Mesenchymal stem cell (in vitro differentiated cells and primary cell): ENCODE measurements around the gene SNRNP70.

ENCODE experiments used
- DNase-seq: peaks from one replicate; pipeline ENCODE4 v3.0.0-alpha.2; 2013
- H2AFZ ChIP-seq: one replicate; pipeline ENCODE4 v1.6.1; 2013; ENCODE audit warnings: low read depth, mild to moderate bottlenecking, control low read depth, inconsistent platforms, low read length, moderate library complexity
- H2AK5ac ChIP-seq: 2 replicates; pipeline ENCODE4 v1.6.1; 2013; ENCODE audit warnings: low read length, moderate library complexity, mild to moderate bottlenecking, inconsistent platforms; ENCODE audit not compliant: severe bottlenecking
- H2BK120ac ChIP-seq: one replicate; pipeline ENCODE4 v1.6.1; 2013; ENCODE audit warnings: low read depth, mild to moderate bottlenecking, inconsistent platforms, low read length, moderate library complexity
- H2BK12ac ChIP-seq, 2 experiments: one replicate each; pipeline ENCODE4 v1.6.1; 2013; ENCODE audit warnings: inconsistent platforms in 2 of 2, low read length in 2 of 2, mild to moderate bottlenecking in 2 of 2, moderate library complexity in 2 of 2, control low read depth in 1 of 2
- H2BK15ac ChIP-seq: one replicate; pipeline ENCODE4 v1.6.1; 2013; ENCODE audit warnings: mild to moderate bottlenecking, low read depth, inconsistent platforms; ENCODE audit not compliant: poor library complexity, severe bottlenecking
- H2BK5ac ChIP-seq: 2 replicates; pipeline ENCODE4 v1.6.1; 2013; ENCODE audit warnings: low read depth, mild to moderate bottlenecking, low read length, control low read depth, inconsistent platforms; ENCODE audit not compliant: poor library complexity, severe bottlenecking
- H3K14ac ChIP-seq, 2 experiments: one replicate each; pipeline ENCODE4 v1.6.1; 2013; ENCODE audit warnings: inconsistent platforms in 2 of 2, low read length in 2 of 2, control low read depth in 1 of 2, mild to moderate bottlenecking in 1 of 2, moderate library complexity in 1 of 2
- H3K18ac ChIP-seq, 2 experiments: one replicate each; pipeline ENCODE4 v1.6.1; 2013; ENCODE audit warnings: inconsistent platforms in 2 of 2, low read length in 2 of 2, control low read depth in 1 of 2, low read depth in 1 of 2, mild to moderate bottlenecking in 1 of 2
- H3K23ac ChIP-seq, 2 experiments: one replicate each; pipeline ENCODE4 v1.6.1; 2013; ENCODE audit warnings: inconsistent platforms in 2 of 2, low read length in 2 of 2, mild to moderate bottlenecking in 2 of 2, moderate library complexity in 2 of 2, control low read depth in 1 of 2
- H3K27ac ChIP-seq: 2 replicates; pipeline ENCODE4 v1.5.1; 2013; ENCODE audit warnings: mild to moderate bottlenecking, moderate library complexity, low read length, control low read depth, inconsistent platforms; ENCODE audit not compliant: poor library complexity, severe bottlenecking
- H3K27me3 ChIP-seq, 2 experiments: 2 replicates each; pipeline versions ENCODE4 v1.6.1 to v1.7.0; 2013; ENCODE audit warnings: low read length in 2 of 2, mild to moderate bottlenecking in 2 of 2, moderate library complexity in 2 of 2, control low read depth in 1 of 2, inconsistent platforms in 1 of 2; ENCODE audit not compliant: control insufficient read depth in 1 of 2, insufficient read depth in 1 of 2
- H3K36me3 ChIP-seq, 2 experiments: 2 replicates each; pipeline versions ENCODE4 v1.6.1 to v1.7.0; 2013; ENCODE audit warnings: low read length in 2 of 2, control low read depth in 1 of 2, inconsistent platforms in 1 of 2, low read depth in 1 of 2, mild to moderate bottlenecking in 1 of 2; ENCODE audit not compliant: insufficient read depth in 2 of 2, control insufficient read depth in 1 of 2
- H3K4ac ChIP-seq, 2 experiments: one replicate each; pipeline ENCODE4 v1.6.1; 2013; ENCODE audit warnings: inconsistent platforms in 2 of 2, low read length in 2 of 2, mild to moderate bottlenecking in 2 of 2, moderate library complexity in 2 of 2, control low read depth in 1 of 2, low read depth in 1 of 2
- H3K4me1 ChIP-seq: 2 replicates; pipeline ENCODE4 v1.6.1; 2013; ENCODE audit warnings: low read depth, low read length, control low read depth; ENCODE audit not compliant: control insufficient read depth, insufficient read depth
- H3K4me2 ChIP-seq: 2 replicates; pipeline ENCODE4 v1.6.1; 2013; ENCODE audit warnings: low read length, mild to moderate bottlenecking, inconsistent platforms; ENCODE audit not compliant: poor library complexity, severe bottlenecking
- H3K4me3 ChIP-seq, 2 experiments: 2 replicates each; pipeline versions ENCODE4 v1.5.1 to v1.7.0; 2013; ENCODE audit warnings: low read length in 2 of 2, mild to moderate bottlenecking in 2 of 2, control low read depth in 1 of 2, low read depth in 1 of 2; ENCODE audit not compliant: insufficient read depth in 1 of 2
- H3K79me1 ChIP-seq: replicated peaks from 2 replicates; pipeline ENCODE4 v1.6.1; 2013; ENCODE audit warnings: mild to moderate bottlenecking, control low read depth, low read length, inconsistent platforms; ENCODE audit not compliant: poor library complexity, severe bottlenecking
- H3K9ac ChIP-seq: 2 replicates; pipeline ENCODE4 v1.7.0; 2013; ENCODE audit warnings: mild to moderate bottlenecking, low read length, moderate library complexity
- H3K9me3 ChIP-seq: 2 replicates; pipeline ENCODE4 v1.7.0; 2013; ENCODE audit warnings: mild to moderate bottlenecking, low read length; ENCODE audit not compliant: control insufficient read depth
- H4K8ac ChIP-seq: one replicate; pipeline ENCODE4 v1.6.1; 2013; ENCODE audit warnings: inconsistent platforms, mild to moderate bottlenecking, low read length, moderate library complexity
- H4K91ac ChIP-seq: one replicate; pipeline ENCODE4 v1.6.1; 2013; ENCODE audit warnings: mild to moderate bottlenecking, low read length, inconsistent platforms
- WGBS: methylation state at CpG from one replicate; pipeline ENCODE4 v1.1.7; 2013; ENCODE audit warnings: mixed read lengths; 5-methylcytosine and 5-hydroxymethylcytosine counted together

Gene SNRNP70

GRCh38 chr19:49102303-49102702 is 17.1 kb downstream of the SNRNP70 start:
- no peak for DNase-seq
- Histone ChIP-seq H3K27me3 (no peaks in the 10 kb centered on the region), H3K14ac (no peak overlapping the region), H3K9me3 (no peaks in the 10 kb centered on the region), H3K18ac (no peak overlapping the region), H2BK5ac (no peak overlapping the region), H2AK5ac (no peak overlapping the region), H3K9ac (no peak overlapping the region), H3K27ac (no peak overlapping the region), H3K4me1 (peaks cover 2% of the 10 kb centered on the region), H3K4me3 (no peak overlapping the region), H3K79me1 (peaks cover 63% of the 10 kb centered on the region), H4K91ac (no peak overlapping the region), H3K36me3 (peaks cover 88 to 97% of the 10 kb centered on the region in 2 experiments), H3K4ac (no peak overlapping the region), H2AFZ (no peak overlapping the region), H2BK12ac (no peak overlapping the region), H2BK15ac (no peak overlapping the region), H2BK120ac (no peak overlapping the region), H3K23ac (no peak overlapping the region), H3K4me2 (no peak overlapping the region), H4K8ac (no peak overlapping the region)
- 98% methylated on average over 12 of the region's 12 CpGs for WGBS

GRCh38 chr19:49103331-49104085 is 18.3 kb downstream of the SNRNP70 start:
- H4K8ac ChIP-seq, result no peak overlapping the region
- peaks cover 2% of the 10 kb centered on the region for H3K4me1 ChIP-seq
- H2AK5ac ChIP-seq, result no peak overlapping the region
- H2BK5ac ChIP-seq, result no peak overlapping the region
- no peak overlapping the region for H3K4me2 ChIP-seq
- no peaks in the 10 kb centered on the region for H3K27me3 ChIP-seq
- H2BK12ac ChIP-seq, result no peak overlapping the region
- peaks cover 89 to 99% of the 10 kb centered on the region in 2 experiments for H3K36me3 ChIP-seq
- no peaks in the 10 kb centered on the region for H3K9me3 ChIP-seq
- H3K4ac ChIP-seq, result no peak overlapping the region
- H3K9ac ChIP-seq, result no peak overlapping the region
- no peak overlapping the region for H3K23ac ChIP-seq
- H3K79me1 ChIP-seq, result peaks cover 64% of the 10 kb centered on the region
- H2AFZ ChIP-seq, result no peak overlapping the region
- no peak overlapping the region for H3K4me3 ChIP-seq
- H3K27ac ChIP-seq, result no peak overlapping the region
- no peak overlapping the region for H3K14ac ChIP-seq
- no peak overlapping the region for H4K91ac ChIP-seq
- H2BK120ac ChIP-seq, result no peak overlapping the region
- H3K18ac ChIP-seq, result no peak overlapping the region
- DNase-seq, result no peak
- no peak overlapping the region for H2BK15ac ChIP-seq
- WGBS, result 93% methylated on average over 31 of the region's 33 CpGs

GRCh38 chr19:49104229-49104864 is 19.1 kb downstream of the SNRNP70 start:
- Histone ChIP-seq H3K18ac (no peak overlapping the region), H3K36me3 (peaks cover 89 to 98% of the 10 kb centered on the region in 2 experiments), H3K23ac (no peak overlapping the region), H3K79me1 (peaks cover 56% of the 10 kb centered on the region), H2AFZ (no peak overlapping the region), H4K91ac (no peak overlapping the region), H2BK5ac (no peak overlapping the region), H3K4ac (no peak overlapping the region), H3K4me3 (no peak overlapping the region), H3K4me2 (no peak overlapping the region), H4K8ac (peak overlapping the region; percentile 28), H2BK120ac (no peak overlapping the region), H3K4me1 (peaks cover 2% of the 10 kb centered on the region), H2BK15ac (no peak overlapping the region), H3K9ac (no peak overlapping the region), H3K27me3 (no peaks in the 10 kb centered on the region), H3K14ac (no peak overlapping the region), H2AK5ac (no peak overlapping the region), H2BK12ac (no peak overlapping the region), H3K27ac (no peak overlapping the region), H3K9me3 (no peaks in the 10 kb centered on the region)
- no peak for DNase-seq
- WGBS, result 70% methylated on average over 27 of the region's 30 CpGs

- Histone ChIP-seq H3K4me3 (no peak overlapping the region), H3K27me3 (no peaks in the 10 kb centered on the region), H3K4ac (no peak overlapping the region), H3K9me3 (no peaks in the 10 kb centered on the region), H3K4me2 (no peak overlapping the region), H4K8ac (no peak overlapping the region), H2BK12ac (no peak overlapping the region), H2BK5ac (no peak overlapping the region), H4K91ac (no peak overlapping the region), H3K9ac (no peak overlapping the region), H3K27ac (no peak overlapping the region), H2BK15ac (no peak overlapping the region), H3K36me3 (peaks cover 78 to 80% of the 10 kb centered on the region in 2 experiments), H2BK120ac (no peak overlapping the region), H3K23ac (no peak overlapping the region), H2AK5ac (no peak overlapping the region), H3K79me1 (peaks cover 45% of the 10 kb centered on the region), H3K14ac (no peak overlapping the region), H3K18ac (no peak overlapping the region), H3K4me1 (peaks cover 2% of the 10 kb centered on the region), H2AFZ (no peak overlapping the region)
- WGBS, result 74% methylated on average over 12 of the region's 12 CpGs
- DNase-seq, result peak; percentile 50
Observed at GRCh38 chr19:49106648-49107135, 21.4 kb downstream of the SNRNP70 start.
